ENCODE measurements around the gene MRPL18. TPM values are rescaled to one million over a fixed set of nuclear protein-coding genes. Genes with fewer than 3 reads are reported as not detected.

The MRPL18 gene
- total and polyA plus RNA-seq, 9 of the 15 experiments (the other 6 are each of a cell fraction or from before 2014, with no cell fraction given) = 149 to 456 (median 196) TPM

DNA sequence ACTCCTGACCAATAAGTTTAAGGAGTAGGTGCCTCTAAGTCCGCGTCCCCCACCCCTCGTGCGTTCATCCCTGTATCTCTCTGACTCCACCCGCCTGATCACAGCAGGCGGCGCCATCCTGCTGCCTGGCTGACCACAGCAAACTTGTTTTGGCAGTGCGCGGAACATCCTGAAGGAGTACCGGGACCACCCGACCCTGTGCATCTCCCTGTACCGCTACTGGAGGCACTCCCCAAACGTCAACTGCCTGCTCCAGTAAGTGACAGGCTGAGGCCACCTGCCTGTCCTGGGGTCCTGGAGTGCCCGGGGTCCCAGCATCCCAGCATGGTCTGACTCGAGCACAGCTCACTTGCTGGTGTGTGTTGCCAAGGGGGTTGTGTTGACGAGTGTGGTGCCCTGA, 28.8 kb downstream of the MRPL18 start (continued):
- TF ChIP-seq, protein P1, sequence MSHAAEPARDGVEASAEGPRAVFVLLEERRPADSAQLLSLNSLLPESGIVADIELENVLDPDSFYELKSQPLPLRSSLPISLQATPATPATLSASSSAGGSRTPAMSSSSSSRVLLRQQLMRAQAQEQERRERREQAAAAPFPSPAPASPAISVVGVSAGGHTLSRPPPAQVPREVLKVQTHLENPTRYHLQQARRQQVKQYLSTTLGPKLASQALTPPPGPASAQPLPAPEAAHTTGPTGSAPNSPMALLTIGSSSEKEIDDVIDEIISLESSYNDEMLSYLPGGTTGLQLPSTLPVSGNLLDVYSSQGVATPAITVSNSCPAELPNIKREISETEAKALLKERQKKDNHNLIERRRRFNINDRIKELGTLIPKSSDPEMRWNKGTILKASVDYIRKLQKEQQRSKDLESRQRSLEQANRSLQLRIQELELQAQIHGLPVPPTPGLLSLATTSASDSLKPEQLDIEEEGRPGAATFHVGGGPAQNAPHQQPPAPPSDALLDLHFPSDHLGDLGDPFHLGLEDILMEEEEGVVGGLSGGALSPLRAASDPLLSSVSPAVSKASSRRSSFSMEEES (CRISPR knock-in tag; IDR thresholded peaks at IDR 0.05) = no peak
- no peak for TF ChIP-seq NCOA4 (IDR thresholded peaks at IDR 0.05; ENCODE audit: partially characterized antibody)
- TF ChIP-seq, protein P2, sequence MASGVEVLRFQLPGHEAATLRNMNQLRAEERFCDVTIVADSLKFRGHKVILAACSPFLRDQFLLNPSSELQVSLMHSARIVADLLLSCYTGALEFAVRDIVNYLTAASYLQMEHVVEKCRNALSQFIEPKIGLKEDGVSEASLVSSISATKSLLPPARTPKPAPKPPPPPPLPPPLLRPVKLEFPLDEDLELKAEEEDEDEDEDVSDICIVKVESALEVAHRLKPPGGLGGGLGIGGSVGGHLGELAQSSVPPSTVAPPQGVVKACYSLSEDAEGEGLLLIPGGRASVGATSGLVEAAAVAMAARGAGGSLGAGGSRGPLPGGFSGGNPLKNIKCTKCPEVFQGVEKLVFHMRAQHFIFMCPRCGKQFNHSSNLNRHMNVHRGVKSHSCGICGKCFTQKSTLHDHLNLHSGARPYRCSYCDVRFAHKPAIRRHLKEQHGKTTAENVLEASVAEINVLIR (CRISPR knock-in tag; IDR thresholded peaks at IDR 0.05) = no peak
- TF ChIP-seq ARNT (IDR thresholded peaks at IDR 0.05) = no peak
- no peak for TF ChIP-seq SREBF2 (CRISPR knock-in tag; IDR thresholded peaks at IDR 0.05)
- no peak for TF ChIP-seq STAT5B (CRISPR knock-in tag; IDR thresholded peaks at IDR 0.05)
- no peak for TF ChIP-seq XRCC3 (IDR thresholded peaks at IDR 0.05)
- 0 out of 2 replicates have a peak, but pooled peaks have one; percentile 39 for TF ChIP-seq NR3C1 (CRISPR knock-in tag; IDR thresholded peaks at IDR 0.05)
- no peak for TF ChIP-seq IRF2 (CRISPR knock-in tag; IDR thresholded peaks at IDR 0.05)
- TF ChIP-seq CTBP1 (IDR thresholded peaks at IDR 0.05; ENCODE audit: borderline replicate concordance) = peak; percentile 48; the same call in 1 of the 2 replicates
- TF ChIP-seq RAD21 (CRISPR knock-in tag; conservative IDR thresholded peaks at IDR 0.05 in 1 of 2, IDR thresholded peaks at IDR 0.05 in 1 of 2) = peak in 1 of 2 experiments; percentile 28; a peak in 3 of 4 replicates
- no peak for TF ChIP-seq ZEB2 (IDR thresholded peaks at IDR 0.05)
- TF ChIP-seq RCOR1 (IDR thresholded peaks at IDR 0.05; ENCODE audit: borderline replicate concordance in 1 of 2, low read depth in 2 of 2, low read length in 2 of 2) = peak in 1 of 2 experiments; percentile 38; a peak in 1 of 4 replicates
- no peak for TF ChIP-seq ARHGAP35 (IDR thresholded peaks at IDR 0.05; ENCODE audit: partially characterized antibody)

All from K562 (cell line).